ENCODE data around the gene PCDH8.
"Not testable (repeated sequence)": the region's sequence is repeated elsewhere in the genome, so short reads cannot be mapped to it uniquely, and the experiment has no call there.

The PCDH8 gene

DNA sequence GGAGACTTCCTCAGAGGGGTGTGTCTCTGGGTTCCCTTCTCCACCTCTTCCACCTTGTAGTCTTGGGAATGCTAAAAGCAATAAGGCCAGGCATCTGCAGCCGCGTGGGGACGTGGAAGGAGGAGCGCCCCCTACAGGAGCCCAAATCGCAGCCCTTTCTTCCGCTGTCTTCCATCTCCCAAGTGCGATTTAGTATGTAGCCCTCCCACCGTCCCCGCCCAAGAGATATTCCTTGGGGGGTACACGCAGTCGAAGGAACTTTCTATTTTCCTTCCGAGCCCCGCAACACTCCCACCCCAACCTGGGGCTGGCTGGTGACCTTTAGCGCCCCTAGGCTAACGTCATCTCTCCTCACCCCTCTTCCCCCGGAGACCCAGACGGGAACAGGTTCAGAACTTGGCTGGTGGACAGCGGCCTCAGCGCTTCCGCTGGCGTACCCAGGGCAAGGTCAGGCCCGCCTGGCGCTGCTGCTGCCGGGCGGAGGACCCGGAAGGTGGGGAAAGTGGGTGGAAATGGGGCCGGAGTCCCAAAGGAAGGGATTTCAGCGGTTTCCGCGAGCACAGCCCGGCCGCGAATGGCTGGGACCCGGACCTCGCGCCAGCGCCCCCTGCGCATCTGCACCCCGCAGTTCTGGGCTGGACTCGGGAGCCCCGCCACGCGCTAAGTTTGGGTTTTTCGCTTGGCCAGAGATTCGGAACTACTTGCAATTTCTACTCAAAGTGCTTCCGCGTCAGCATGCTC is 2.1 kb upstream of the PCDH8 start:
- peak; percentile 86 for DNase-seq

DNA sequence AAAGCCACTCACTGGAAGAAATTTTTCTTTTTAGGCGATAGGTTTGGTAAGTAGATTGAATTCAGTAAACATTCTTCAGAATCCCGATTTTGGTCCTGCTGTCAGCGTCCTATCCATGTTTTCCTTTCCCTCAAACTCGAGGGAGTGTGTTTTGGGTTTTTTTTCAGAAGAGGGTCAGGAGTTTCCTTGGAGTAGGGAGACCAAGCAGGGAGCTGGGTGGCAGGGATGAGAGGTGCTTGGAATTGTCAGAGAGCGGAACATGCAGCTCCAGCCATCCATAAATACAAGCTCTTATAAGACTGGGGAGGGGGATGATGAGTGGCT is 1.6 kb upstream of the PCDH8 start:
- DNase-seq, result no peak

DNA sequence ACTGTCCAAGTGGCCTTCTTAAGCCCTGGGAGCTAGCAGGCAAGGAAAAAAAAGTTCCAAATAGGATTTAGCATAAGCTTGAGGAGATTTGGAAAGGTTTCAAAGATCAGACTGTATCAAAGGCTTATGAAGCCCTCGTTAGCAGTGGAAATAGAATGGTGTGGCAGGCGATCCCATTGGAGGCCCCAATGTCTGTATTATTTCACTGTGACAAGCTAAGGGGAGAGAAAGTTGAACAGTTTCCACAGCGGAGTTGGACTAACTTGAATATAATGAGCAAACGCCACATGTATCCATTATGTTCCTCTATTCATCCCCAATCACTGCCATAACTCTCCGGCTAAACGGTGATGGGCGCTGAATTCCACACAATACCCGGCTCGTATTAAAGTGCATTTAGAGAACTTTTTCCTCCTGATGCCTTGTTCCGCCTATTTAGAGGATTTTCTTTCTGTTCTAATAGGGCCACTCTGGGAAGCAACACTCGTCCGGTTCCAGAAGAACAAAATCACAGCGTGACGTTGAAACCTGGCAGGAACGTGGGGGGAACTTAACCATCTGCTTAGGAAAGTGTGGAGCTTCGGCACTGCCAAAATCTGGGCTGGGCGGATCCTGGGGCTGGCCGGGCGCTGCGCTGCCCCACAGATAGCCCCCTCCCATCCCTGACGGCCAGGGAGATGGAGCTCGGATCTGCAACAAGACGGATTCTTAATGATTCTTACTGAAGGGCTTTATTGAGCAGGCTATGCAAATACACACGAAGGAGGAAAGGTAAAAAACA is 1.0 kb upstream of the PCDH8 start:
- no peak for DNase-seq

DNA sequence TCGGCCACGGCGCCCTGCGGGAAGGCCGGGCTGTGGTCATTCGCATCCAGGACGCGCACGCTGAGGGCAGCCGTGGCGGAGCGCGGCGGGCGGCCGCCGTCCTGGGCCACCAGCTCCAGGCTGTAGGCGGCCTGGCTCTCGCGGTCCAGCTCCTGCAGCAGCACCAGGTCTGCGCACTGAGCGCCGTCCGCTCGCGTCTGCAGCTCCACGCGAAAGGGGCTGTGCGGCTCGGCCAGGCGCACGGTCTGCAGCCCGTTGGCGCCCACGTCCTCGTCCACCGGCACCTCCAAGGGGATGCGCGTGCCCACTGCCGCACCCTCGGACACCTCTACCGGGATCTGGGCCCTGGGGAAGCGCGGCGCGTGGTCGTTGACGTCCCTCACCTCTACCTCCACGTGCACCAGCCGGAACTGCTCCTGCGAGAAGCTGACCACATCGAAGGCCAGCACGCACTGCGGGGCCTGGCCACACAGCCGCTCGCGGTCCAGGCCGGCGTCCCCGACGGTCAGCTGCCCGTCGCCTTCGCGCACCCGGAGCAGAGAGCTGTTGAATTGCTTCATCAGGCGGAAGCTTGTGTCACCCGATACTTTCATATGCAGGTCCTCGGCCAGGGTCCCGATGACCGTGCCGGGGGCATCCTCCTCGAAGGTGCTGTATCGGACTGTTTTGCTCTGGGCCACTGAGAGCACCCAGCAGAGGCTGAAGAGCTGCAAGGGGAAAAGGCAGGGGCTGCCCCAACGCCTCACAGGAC is 583 bp downstream of the PCDH8 start:
- peak; percentile 41 for DNase-seq

DNA sequence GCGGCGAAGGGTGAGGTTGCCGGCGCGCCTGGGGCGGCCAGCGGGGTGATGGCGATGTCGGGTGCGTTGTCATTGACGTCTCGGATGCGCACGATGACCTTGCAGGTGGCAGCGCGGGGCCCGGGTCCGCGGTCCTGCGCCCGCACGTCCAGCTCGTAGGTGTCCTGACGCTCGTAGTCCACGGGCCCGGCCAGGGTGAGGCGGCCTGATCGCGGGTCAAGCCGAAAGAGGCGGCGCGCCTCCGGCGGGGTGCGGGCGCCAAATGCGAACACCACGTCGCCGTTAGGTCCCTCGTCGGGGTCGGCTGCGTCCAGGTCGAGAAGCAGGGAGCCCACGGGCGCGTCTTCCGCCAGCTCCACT is 1.1 kb downstream of the PCDH8 start:
- DNase-seq, result no peak

DNA sequence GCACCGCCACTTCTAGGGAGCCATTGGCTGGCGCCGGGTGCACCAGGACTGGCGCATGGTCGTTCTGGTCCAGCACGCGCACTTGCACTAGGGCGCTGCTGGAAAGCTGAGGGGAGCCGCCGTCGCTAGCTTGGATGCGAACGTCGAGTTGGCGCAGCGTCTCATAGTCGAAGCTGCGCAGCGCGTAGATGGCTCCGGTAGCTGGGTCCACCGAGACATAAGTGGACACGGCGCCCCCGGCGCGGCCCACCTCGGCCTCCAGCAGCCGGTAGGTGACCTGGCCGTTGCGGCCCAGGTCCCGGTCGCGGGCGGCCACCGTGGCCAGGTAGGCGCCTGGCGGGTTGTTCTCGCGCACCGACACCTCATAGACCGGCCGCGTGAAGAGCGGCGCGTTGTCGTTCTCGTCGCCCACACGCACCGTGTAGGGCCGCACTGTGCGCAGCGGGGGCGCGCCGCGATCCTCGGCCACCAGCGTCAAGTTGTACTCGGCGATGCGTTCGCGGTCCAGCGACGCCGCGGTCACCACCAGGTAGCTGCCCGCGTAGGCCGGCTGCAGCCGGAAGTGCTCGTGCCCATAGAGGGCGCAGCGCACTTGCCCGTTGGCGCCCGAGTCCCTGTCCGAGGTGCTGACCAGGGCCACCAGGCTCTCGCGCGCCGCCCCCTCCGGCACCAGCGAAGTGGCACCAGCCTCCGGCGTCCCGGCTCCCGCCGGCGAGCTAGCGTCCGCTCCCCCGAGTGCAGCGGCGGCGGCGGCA is 1.7 kb downstream of the PCDH8 start:
- peak; percentile 78 for DNase-seq

DNA sequence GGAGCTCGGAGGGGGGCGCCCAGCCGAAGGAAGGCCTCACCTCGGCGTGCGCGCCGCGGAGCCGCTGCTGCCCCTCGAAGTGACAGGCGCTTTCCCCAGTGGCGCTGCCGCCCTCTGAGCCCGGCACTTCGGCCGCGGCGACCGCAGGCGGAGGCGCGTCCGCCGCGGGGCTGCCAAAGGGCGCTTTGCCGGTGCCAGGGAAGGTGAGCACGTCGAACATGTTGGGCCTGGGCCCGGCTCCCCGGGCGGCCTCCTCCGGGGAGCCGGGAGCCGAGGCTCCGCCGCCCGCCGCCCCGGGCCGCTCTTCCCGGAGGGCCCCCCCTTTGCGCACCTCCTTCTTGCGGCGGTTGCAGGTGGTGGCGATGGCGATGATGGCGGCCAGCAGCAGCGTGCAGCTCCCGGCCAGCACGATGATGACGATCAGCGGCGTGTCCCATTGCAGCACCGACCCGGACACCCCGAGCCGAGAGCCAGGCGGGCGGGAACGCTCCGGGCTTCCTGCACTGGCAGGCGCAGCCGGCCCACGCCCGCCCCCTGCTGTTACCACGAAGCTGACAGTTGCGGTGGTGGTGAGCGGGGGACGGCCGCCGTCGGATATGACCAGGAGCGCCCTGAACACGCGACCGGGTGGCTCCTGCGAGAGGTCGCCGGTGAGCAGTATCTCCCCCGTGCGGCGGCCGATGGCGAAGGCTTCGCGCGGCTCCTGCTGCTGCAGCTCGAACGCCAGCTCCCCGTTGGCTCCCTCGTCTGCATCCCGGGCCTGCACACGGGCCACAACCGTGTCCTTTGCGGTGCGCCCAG is 2.5 kb downstream of the PCDH8 start:
- peak; percentile 72 for DNase-seq

DNA sequence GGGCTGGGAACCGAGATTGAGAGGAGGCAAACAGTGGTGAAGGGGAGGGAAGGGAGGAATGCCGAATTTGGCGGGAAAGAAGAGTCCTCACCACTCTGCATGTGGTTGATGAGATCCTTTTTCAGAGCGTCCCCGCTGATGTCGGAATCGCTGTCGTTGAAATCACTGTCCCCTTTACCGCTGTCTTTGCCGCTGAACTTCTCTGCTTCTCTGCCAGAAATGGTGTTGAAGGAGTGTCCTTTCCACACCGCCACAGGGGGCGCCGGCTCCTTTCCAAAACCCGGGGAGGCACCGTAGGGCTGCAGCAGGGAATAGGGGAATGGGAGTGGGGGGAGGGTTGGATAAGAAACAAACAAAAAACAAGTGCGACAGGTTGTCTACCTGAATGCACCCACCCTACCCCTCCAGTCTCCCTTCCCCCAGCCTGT is 3.1 kb downstream of the PCDH8 start:
- peak; percentile 12 for DNase-seq

DNA sequence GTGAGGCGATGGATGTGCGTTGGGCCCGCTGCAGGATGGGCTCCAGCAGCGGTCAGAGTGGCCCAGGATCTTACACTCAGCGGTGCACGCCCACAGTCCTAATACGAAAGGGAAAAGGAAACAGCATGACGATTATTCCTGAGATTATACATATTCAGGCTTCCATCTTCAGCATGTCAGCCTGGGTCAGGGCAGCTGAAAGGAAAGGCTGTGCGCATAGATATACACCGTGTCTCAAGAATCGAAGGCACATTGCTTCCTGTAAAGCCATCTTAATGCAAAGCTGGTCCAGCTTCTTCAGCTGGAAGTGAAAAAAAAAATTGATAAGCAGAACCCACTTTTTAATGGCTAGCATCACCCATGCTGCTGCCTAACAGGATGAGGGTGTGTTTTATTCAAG is 3.6 kb downstream of the PCDH8 start:
- no peak for DNase-seq

DNA sequence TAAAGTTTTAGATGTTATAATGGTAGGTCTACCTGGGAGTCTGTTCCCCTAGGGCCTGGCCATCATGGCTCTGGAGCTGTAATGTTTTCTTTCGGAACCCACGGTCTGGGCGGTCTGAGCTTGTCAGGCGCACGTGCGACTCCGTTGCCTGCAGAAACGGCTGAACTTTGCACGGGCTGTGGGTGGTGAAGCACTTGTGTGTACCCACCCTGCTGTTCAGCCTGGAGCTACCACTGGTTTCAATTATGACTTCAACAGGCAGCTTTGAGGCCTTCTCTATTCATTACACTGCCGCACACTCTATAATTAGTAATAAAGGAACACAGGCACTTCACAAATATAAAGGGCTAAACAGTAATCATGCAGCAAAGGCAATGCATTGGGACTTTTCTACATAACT is 6.0 kb downstream of the PCDH8 start:
- DNase-seq, result no peak

DNA sequence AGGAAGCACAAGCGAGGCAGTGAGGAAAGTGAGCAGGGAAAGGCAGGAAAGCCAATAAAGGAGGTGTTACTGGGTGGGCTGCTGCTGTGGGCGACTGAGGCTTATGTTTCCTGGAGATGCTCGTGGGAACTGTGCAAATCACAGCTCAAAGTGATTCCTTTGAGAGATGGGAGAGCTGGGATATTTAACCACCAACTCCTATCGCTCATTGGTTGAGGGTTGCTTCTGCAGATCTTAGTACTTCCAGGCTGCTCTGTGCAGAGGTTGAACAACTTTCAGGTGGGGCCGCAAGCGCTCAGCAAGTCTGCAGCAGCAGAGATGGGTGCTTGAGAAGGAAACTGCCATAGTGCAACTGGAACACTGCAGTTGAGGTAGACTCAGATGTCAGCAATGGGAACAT is 8.4 kb downstream of the PCDH8 start:
- no peak for DNase-seq

DNA sequence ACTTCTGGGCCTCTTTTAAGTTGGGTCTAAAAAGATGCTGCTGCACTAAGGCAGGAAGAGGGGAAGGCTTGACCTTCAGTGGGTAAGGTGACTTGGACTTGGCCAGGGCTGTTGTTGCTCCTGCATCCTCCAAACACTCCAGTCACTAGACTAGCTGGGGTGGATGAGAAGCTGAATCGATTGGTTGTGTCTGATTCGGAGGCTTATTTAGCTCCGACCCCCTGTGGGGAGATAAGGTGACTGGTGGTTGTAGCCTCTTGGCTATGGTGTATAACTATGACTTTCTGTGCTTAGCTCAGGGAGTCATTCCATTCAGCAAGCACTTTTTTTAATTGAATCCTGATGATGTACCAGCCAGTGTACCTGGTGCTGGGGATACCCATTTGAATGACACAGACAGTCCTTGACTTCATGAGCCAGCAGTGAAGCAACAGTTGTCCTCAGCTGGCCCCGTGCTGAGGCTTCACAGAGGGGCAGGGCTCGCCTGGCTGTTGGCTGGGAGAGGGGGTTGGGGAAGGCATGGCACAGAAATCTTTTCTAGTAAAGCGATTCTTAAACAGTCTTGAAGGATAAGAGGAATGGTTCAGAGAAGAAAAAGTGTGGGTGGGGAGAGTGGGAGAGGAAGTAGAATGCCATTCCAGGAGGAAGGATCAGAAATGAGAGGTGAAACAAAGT is 9.9 kb downstream of the PCDH8 start:
- no peak for DNase-seq

DNA sequence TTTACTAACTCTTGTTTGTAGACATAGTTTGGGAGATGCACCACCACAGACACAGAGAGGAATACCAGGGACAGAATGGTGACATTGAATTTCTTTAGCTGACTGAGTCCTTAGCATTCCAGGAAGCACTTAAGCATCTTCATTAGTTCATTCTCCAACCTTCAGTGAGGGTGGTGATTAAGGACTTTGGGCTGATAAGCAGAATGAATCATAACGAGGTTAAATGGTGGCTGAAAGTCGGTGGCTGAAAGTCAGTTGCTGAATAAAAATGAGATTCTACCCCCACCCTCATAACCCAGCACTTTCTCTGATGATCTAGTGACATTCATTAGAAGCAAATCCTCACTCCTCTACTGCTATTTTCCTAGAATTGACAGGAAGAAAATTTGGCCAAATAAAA is 10.6 kb downstream of the PCDH8 start:
- no peak for DNase-seq

DNA sequence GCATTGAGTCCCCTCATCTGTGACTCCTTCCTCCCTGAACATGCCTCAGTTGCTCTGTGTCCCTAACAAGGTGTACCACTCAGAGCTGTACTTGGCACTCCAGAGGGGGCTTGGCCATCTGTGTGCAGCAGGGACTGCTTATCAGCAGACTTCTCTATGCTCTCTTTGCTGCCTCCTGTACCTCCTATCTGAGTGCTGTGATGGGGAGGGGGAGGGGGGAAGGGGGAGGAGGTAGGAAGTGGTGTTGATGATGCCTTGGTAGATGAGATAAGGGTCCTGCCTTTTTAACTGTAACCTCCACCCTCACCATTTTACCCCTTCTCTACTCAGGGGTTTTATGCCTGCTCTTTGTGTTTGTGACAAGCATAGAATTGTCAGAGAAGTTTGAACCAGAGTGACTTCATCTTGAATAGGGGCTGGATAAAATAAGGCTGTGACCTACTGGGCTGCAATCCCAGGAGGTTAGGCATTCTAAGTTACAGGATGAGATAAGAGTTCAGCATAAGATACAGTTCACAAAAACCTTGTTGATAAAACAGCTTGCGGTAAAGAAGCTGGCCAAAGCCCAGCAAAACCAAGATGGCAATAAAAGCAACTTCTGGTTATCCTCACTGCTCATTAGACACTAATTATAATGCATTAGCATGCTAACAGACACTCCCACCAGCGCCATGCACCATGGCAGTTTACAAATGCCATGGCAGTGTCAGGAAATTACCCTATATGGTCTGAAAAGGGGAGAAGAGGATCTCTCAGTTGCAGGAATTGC is 13.2 kb downstream of the PCDH8 start:
- DNase-seq, result no peak

DNA sequence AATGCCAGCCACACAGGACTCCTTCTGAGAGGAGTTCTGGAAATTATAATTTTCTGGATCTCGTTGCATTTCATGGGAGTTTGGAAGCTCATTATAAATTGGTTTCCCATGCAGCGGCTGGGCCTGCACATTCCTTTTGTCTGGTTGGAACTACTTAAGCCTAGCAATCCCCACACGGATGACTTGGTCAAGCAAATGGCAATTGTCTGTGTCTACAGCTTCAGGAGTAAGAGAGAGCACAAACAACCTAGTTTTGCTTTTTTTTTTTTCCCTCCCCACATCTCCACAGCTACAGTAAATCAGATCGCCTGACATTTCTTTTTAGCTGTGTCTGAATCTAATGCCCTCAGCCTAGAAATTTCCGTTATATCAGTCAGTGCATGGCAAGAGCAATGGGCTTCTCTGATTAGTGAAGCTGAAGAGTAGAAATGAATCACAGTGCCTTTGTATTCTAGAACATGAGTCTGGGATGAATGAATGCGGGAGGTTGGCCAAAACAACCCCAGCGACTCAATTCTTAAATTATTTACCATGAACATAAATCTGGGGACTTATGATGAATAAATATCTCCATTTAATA is 15.1 kb downstream of the PCDH8 start:
- no peak for DNase-seq

DNA sequence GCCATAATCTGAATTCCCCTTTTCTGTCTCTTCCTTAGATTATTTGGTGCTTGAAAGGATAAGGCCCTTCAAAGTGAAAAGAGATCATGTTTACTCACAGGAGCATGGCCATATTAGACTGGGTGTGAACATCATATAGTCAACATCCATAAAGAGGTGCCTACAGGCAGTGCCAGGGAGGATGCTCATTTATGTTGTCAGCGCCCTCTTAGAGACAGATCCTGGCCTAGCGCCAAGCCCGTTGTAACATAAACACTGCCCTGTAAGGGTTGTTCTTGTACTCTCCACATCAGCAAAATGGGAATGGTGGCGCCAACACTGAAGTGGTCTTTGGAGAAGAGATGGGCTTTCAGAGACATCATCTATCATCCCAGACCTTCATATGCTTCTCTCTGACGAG is 16.1 kb downstream of the PCDH8 start:
- DNase-seq, result no peak

DNA sequence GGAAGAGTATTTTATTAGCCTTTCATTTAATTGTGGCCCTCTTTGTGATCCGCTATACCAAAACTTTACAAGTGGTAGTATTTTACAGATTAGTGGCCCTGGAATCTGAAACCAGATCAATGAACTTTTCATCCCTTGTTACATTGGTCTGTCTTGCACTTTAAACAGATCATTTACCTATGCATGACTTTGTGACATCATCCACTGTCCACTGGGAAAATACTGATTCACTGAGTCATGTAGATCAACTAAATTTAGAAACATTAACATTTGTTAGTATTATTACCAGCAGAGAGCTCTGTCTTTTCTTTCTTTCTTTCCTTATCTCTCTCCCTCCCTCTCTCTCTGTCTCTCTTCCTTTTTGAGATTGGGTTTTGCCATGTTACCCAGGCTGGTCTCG is 17.5 kb downstream of the PCDH8 start:
- DNase-seq, result no peak

DNA sequence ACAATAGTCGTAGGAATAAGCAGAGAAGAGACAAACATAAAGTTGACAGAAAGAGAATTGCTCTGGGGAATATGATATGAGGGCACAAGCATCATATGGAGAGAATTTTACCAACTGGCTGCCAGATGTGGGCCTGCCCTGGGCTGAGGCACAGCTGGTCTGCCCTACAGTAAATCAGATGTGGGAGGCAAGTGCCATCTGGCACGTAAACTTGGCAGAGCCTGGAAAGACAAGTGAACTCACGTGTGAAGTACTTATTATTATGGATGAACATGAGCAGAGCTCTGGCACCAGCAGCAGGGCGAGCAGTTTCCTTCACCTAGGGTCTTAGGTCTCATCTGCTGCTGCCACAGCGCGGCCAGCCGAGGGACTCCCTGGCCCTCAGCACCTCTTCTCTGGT is 20.6 kb downstream of the PCDH8 start:
- DNase-seq, result no peak

DNA sequence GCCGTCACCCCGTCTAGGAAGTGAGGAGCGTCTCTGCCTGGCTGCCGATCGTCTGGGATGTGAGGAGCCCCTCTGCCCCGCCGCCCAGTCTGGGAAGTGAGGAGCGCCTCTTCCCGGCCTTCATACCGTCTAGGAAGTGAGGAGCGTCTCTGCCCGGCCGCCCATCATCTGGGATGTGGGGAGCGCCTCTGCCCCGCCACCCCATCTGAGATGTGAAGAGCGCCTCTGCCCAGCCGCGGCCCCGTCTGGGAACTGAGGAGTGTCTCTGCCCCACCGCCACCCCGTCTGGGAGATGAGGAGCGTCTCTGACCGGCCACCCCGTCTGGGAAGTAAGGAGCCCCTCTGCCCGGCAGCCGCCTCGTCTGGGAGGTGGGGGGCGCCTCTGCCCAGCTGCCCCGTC is 30.6 kb downstream of the PCDH8 start:
- not testable (repeated sequence) for DNase-seq

DNA sequence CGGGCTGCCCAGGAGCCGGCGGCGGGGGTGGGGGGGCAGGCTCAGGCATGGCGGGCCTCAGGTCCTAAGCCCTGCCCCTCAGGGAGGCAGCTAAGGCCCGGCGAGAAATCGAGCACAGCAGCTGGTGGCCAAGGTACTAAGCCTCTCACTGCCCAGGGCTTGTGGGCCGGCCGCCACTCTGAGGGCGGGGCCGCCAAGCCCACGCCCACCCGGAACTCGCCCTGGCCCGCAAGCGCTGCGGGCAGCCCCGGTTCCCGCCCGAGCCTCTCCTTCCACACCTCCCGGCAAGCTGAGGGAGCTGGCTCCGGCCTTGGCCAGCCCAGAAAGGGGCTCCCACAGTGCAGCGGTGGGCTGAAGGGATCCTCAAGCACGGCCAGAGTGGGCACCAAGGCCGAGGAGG is 33.1 kb downstream of the PCDH8 start:
- DNase-seq, result no peak
